KOPT-K1 (cell line): ENCODE measurements around the gene LTBP1.
"Not testable (repeated sequence)": the region's sequence is repeated elsewhere in the genome, so short reads cannot be mapped to it uniquely, and the experiment has no call there.

Source experiments
- H3K27ac ChIP-seq: fragments of 200-600 bp; sonication (generic); 2 replicates; pipeline ENCODE4 v1.5.1; 2016; ENCODE audit warnings: antibody characterized with exemption, mild to moderate bottlenecking, low read depth, low read length; ENCODE audit not compliant: poor library complexity, severe bottlenecking
- H3K36me3 ChIP-seq: fragments of 200-600 bp; sonication (generic); 2 replicates; pipeline ENCODE4 v1.5.1; 2017; ENCODE audit warnings: antibody characterized with exemption, mild to moderate bottlenecking, low read length, moderate library complexity; ENCODE audit not compliant: insufficient read depth
- H3K9me3 ChIP-seq: fragments of 200-600 bp; sonication (generic); 2 replicates; pipeline ENCODE4 v1.5.1; 2017; ENCODE audit warnings: antibody characterized with exemption, low read length, mild to moderate bottlenecking; ENCODE audit not compliant: insufficient read depth, poor library complexity, severe bottlenecking

The LTBP1 gene

DNA sequence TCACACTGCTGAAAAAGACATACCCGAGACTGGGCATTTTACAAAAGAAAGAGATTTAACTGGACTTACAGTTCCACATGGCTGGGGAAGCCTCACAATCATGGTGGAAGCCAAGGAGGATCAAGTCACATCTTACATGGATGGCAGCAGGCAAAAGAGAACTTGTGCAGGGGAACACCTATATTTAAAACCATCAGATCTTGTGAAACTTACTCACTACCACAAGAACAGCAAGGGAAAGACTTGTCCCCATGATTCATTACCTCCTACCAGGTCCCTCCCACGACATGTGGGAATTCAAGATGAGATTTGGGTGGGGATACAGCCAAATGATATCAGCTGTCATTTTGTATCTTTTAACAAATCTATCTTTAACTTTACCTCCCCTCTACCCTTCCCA, 278.6 kb downstream of the LTBP1 start:
- H3K36me3 ChIP-seq = no peaks in the 10 kb centered on the region

DNA sequence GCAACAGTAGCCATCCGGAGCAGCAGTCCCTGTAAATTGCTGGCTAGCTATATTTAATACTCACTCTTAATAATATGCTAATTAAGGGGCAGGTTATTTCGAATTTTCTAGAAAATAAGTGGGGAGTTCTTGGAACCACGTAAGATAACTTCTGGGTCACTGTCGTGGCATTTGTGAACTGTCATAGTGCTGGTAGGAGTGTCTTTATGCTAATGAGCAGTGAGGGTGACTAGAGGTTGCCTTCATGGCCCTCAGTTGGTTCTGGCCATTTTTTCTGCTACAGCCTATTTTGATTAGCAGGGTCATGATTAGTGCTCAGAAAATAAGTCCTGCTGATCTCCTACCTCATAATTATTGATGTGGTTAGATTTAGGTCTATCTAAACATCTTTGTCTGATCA, 279.8 kb downstream of the LTBP1 start:
- no peak overlapping the region for H3K27ac ChIP-seq
- H3K36me3 ChIP-seq = no peaks in the 10 kb centered on the region
- peaks cover 6% of the 10 kb centered on the region for H3K9me3 ChIP-seq

More for the DNA sequence above, 278.6 kb downstream of the LTBP1 start:
- Histone ChIP-seq H3K27ac (no peak overlapping the region), H3K9me3 (peaks cover 6% of the 10 kb centered on the region)

DNA sequence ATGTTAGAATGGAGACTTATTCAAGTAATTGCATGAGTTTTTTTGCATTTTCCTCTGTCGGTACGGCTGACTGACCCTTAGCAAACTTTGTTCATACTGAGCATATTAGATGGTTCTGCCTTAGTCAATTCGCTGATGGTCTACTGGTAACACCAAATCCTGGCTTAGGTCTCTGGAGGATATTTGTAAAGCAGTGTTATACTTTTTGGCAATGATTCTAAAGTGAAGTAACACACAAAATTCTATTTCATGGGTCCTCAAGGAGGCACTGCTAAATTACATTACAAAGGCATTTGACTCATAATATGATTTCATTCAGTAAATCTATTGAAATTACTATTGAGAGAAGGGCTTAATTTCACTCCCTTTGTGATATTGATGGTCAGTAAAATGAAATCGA, 282.9 kb downstream of the LTBP1 start:
- Histone ChIP-seq H3K36me3 (no peaks in the 10 kb centered on the region), H3K9me3 (peaks cover 6% of the 10 kb centered on the region), H3K27ac (no peak overlapping the region)

DNA sequence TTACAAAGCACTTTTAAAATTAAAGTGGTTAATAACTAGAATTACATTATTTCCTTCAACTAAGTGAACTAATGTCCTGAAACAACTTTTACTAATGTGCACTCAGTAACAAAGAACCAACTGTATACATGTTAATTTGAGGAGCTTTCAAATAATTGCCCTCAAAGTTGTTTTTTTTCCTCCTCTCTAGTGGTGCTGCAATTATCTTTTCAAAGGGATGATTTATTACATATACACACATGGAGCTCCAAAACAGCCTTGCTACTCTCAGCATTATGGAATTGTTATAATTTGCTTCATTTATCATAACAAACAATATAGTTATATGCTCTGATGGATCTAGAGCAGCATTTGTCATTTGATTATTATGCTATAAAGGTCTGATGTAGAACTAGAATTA, 283.4 kb downstream of the LTBP1 start:
- Histone ChIP-seq H3K9me3 (peaks cover 6% of the 10 kb centered on the region), H3K27ac (no peak overlapping the region), H3K36me3 (no peaks in the 10 kb centered on the region)

DNA sequence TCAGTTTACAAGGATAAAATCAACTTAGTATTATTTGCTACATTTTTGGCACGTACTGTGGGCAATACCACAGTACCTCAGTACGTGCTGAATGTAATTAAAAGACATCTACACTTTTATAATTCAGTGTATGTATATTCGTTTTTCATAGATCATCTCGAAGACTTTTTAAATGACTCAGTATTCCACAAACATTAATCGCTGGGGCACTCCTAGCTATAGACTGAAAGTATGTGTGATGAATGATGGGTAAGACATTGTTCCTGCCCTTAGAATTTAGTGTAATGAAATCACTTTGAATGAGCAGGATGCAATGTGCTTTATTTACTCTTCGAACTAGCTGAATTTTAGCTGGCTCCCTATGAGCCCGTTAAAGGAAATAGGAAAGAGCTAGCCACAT, 284.1 kb downstream of the LTBP1 start:
- Histone ChIP-seq H3K27ac (no peak overlapping the region), H3K9me3 (no peaks in the 10 kb centered on the region), H3K36me3 (no peaks in the 10 kb centered on the region)

DNA sequence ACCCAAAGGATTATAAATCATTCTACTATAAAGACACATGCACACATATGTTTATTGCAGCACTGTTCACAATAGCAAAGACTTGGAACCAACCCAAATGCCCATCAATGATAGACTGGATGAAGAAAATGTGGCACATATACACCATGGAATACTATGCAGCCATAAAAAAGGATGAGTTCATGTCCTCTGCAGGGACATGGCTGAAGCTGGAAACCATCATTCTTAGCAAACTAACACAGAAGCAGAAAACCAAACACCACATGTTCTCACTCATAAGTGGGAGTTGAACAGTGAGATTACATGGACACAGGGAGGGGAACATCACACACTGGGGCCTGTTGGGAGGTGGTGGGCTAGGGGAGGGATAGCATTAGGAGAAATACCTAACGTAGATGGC, 288.8 kb downstream of the LTBP1 start:
- H3K27ac ChIP-seq, H3K36me3 ChIP-seq, H3K9me3 ChIP-seq: not testable (repeated sequence)

DNA sequence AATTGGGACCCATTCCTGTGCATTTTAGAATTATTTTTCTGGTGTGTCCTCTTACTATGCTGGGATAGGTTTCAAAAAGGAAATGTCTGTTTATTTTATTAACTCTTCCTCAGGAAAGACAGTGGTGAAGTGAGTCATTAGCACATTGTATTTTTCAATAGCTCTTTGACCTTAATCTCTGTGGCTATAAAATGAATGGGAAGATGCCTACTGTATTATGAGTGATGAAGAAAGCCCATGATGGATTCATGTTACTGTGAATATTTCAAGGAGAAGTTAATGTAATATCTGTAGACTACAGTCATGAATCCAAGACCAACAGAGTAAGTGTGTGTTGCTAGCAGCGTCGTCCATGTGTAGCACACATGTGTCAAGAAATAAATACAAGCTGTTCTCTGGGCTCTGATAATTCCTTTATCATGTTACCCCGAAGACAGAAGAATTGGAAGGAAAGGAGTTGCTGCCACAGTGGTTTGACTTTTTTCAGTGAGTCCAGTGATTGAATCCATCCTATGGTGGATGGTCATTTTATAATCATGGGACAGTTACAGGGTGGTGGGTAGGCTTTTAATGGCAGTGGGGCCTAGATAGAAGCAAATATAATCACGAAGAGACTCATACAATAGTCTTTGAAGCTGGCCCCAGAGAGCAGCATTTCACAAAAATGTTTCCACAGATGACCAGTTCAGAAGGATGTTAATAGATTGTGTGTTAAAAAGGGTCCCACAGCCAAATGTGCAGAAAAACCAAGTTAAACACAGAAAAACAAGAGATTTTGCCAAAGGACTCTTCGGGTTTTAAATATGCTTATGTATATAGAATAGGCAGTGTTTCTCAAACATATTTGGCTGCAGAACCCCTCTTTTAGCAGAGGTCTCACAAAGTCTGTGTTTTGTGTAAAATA, 290.0 kb downstream of the LTBP1 start:
- H3K27ac ChIP-seq = no peak overlapping the region
- H3K9me3 ChIP-seq = no peaks in the 10 kb centered on the region
- H3K36me3 ChIP-seq = no peaks in the 10 kb centered on the region

DNA sequence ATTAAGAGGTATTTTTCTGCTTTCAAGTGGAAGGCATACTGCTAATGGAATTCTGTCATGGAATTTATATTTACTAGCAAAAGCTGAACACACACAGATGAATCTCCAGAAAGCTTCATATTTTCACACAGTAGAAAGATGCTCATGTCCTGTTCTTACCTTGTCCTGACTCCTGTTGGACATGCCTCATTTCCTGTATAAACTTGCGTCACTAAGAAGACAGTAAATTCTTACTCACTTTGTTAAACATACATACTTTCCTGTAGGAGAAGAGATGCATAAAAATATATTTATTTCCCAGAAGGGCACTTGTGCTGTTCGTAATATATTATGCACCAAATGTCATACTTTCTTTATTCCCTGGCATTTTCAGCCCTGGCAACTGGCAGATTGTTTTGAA, 291.4 kb downstream of the LTBP1 start:
- Histone ChIP-seq H3K9me3 (no peaks in the 10 kb centered on the region), H3K36me3 (no peaks in the 10 kb centered on the region), H3K27ac (no peak overlapping the region)

DNA sequence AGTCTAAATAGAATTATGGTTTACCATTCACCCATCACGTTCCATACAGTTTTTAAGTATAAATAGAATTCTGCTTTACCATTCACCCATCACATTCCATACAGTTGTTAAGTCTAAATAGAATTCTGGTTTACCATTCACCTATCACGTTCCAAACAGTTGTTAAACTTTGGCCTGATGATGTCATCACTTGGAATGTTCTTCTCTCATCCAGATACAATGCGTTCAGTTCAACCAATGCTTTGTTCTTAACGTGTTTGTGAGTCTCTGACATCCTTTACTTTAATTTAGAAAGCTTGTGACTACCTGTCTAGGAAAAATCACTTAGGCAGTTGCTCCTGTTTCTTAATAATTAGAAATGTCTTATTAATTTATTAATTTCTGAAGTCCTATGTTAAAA, 293.4 kb downstream of the LTBP1 start:
- Histone ChIP-seq H3K36me3 (no peaks in the 10 kb centered on the region), H3K27ac (no peak overlapping the region), H3K9me3 (no peaks in the 10 kb centered on the region)

DNA sequence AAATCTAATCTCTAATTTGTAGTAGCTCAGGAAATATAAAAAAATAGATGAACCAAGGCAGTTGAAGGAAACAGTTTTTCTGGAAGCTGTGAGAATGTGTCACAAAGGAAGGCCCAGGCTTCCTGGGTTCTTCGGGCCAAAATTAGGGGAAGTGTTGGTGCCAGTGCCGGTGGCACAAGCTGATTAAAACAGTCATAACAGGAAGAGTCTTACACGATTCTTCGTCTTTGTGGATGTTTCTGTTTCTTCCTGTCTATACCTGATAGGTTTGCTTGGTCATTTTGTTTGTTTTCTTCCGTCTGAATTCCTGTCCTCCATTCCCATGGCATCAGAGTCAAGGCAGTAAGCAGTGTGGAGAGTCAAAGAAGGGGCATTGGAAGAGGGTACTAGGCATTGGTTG, 294.3 kb downstream of the LTBP1 start:
- Histone ChIP-seq H3K27ac (no peak overlapping the region), H3K36me3 (no peaks in the 10 kb centered on the region), H3K9me3 (no peaks in the 10 kb centered on the region)

DNA sequence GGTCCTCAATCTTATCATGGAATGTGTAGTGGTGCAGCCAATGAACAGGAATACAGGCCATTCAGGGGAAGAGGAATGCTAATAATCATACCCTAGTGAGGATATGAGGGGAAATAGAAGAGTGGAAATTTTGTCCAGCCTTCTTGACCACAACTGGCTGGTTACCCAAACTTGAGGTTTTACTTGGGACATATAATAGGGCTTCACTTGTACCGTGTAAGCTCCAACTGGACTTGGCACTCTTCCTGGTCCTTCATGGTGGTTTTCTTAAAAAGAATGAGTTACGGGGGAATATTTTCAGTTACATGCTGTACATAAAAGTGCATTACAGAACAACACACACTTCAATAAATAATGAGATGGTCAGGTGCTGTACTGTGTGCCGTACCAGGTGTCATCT, 294.8 kb downstream of the LTBP1 start:
- Histone ChIP-seq H3K9me3 (no peaks in the 10 kb centered on the region), H3K27ac (no peak overlapping the region), H3K36me3 (no peaks in the 10 kb centered on the region)

DNA sequence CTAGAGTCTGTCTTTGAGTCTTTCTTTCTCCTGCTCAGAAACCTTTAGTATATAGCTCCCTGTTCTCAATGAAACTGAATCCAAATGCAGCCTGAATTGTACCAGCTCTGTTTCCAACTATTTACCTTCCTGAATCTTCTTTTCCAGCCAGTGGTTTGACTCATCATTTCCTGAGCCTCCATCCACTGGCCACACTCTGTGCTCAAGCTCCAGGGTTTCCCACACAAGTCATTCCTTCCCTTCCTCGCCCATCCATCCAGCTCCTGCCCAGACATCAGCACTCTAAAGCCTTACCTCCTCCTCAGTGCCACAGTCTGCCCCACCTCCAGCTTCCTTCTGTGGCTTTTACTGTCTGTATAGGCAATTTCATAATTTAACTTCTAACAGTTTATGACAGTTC, 296.1 kb downstream of the LTBP1 start:
- Histone ChIP-seq H3K9me3 (no peaks in the 10 kb centered on the region), H3K27ac (no peak overlapping the region), H3K36me3 (no peaks in the 10 kb centered on the region)

DNA sequence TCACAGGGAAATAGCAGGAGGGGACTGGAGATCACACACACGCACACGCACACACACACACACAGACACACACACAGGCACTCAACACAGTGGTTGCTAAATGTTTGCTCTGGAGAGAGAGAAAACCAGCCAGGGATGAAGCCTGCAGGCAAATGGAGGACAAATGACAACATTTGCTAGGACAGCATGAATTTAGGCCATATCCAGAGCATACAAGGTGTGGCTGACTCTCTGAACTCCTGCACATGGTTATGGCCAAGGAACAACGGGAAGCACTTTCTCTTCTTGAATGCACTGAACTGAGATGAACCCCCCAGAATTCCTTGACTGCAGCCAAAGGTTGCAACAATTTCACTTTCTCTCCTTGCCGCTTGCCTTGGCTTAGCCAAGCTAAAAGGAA, 299.7 kb downstream of the LTBP1 start:
- no peaks in the 10 kb centered on the region for H3K9me3 ChIP-seq
- H3K36me3 ChIP-seq = no peaks in the 10 kb centered on the region
- no peak overlapping the region for H3K27ac ChIP-seq

DNA sequence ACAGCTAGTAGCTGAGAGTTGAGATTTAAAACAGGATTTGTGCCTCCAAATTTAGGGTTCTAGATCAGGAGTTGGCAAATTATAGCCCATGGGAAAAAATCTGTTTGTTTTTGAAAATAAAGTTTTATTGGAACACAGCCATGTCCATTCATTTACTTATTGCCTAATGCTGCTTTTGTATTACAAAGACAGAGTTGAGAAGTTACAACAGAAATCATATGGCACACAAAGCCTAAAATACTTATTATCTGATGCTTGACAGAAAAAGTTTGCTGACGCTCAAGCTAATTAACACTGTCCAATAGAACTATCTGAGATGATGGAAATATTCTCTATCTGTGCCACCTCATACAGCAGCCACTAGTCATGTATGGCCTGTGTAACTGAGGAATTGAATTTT, 300.6 kb downstream of the LTBP1 start:
- no peak overlapping the region for H3K27ac ChIP-seq
- no peaks in the 10 kb centered on the region for H3K36me3 ChIP-seq

DNA sequence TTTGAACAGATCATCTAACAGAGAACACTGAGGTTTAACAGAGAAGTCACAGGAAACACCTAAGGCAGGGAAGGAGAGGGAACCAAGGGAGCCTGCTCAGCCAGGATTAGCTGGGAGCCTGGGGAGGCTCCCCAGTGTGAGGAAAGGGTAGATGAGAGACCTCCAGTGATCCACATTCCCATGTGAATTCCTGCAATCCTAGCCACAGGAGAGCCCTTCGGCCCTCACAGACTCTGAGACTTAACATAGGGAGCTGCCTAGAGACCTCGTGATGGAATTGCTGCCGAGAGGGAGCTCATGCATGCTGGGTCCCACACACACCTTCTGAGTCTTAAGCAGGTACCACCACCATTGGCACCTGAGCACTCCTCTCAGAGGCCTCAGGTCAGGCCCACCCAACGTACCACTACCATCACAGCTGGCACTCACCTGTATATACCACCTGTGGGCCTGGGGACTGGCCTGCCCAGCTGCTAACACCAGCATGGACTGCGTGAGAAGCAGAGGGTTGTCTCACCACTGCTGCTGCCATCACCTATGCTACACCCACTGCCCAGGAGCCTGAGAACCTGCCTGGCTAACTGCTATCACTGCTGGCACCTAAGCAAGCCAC, 303.8 kb downstream of the LTBP1 start:
- Histone ChIP-seq H3K36me3 (no peaks in the 10 kb centered on the region), H3K9me3 (no peaks in the 10 kb centered on the region), H3K27ac (no peak overlapping the region)

More for the DNA sequence above, 300.6 kb downstream of the LTBP1 start:
- no peaks in the 10 kb centered on the region for H3K9me3 ChIP-seq
